ENCODE results near the gene CAMKMT.

- TF ChIP-seq, protein P1, sequence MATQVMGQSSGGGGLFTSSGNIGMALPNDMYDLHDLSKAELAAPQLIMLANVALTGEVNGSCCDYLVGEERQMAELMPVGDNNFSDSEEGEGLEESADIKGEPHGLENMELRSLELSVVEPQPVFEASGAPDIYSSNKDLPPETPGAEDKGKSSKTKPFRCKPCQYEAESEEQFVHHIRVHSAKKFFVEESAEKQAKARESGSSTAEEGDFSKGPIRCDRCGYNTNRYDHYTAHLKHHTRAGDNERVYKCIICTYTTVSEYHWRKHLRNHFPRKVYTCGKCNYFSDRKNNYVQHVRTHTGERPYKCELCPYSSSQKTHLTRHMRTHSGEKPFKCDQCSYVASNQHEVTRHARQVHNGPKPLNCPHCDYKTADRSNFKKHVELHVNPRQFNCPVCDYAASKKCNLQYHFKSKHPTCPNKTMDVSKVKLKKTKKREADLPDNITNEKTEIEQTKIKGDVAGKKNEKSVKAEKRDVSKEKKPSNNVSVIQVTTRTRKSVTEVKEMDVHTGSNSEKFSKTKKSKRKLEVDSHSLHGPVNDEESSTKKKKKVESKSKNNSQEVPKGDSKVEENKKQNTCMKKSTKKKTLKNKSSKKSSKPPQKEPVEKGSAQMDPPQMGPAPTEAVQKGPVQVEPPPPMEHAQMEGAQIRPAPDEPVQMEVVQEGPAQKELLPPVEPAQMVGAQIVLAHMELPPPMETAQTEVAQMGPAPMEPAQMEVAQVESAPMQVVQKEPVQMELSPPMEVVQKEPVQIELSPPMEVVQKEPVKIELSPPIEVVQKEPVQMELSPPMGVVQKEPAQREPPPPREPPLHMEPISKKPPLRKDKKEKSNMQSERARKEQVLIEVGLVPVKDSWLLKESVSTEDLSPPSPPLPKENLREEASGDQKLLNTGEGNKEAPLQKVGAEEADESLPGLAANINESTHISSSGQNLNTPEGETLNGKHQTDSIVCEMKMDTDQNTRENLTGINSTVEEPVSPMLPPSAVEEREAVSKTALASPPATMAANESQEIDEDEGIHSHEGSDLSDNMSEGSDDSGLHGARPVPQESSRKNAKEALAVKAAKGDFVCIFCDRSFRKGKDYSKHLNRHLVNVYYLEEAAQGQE (IDR thresholded peaks at IDR 0.05; ENCODE audit: low read depth), result no peak
- no peak for TF ChIP-seq TCF12 (IDR thresholded peaks at IDR 0.05; ENCODE audit: low read depth)
- no peak for TF ChIP-seq CREB1 (IDR thresholded peaks at IDR 0.05; ENCODE audit: low read depth)
- no peak for TF ChIP-seq TAF1 (IDR thresholded peaks at IDR 0.05; ENCODE audit: low read depth)
- no peak for TF ChIP-seq USF1 (IDR thresholded peaks at IDR 0.05)
- TF ChIP-seq EP300 (IDR thresholded peaks at IDR 0.05; ENCODE audit: borderline replicate concordance), result no peak
- no peak for TF ChIP-seq EGR1 (IDR thresholded peaks at IDR 0.05)
- TF ChIP-seq, protein P2, sequence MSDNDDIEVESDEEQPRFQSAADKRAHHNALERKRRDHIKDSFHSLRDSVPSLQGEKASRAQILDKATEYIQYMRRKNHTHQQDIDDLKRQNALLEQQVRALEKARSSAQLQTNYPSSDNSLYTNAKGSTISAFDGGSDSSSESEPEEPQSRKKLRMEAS (IDR thresholded peaks at IDR 0.05), result no peak
- TF ChIP-seq TEAD4 (IDR thresholded peaks at IDR 0.05), result no peak
- no peak for TF ChIP-seq NFIC (IDR thresholded peaks at IDR 0.05)
- no peak for TF ChIP-seq RAD21 (IDR thresholded peaks at IDR 0.05; ENCODE audit: low read depth)
Measured at GRCh38 chr2:44572196-44572900, 210.6 kb downstream of the CAMKMT start.
